Measurements from ENCODE around the gene STN1.

DNA sequence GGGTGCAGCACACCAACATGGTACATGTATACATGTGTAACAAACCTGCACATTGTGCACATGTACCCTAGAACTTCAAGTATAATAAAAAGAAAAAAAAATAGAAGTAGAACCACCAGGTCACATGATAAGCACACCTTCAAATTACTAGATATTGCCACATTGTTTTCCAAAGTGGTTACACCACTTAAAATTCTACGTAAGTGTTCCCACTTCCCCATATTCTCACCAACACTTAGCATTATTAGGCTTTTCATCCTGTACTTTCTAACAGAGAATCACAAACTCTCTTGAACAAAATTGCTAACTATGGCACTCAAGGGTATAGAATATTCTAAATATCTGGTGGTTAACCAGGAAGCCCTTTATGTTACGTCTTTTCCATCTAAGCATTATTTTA, 85.2 kb downstream of the STN1 start:
- TF ChIP-seq, protein P1, sequence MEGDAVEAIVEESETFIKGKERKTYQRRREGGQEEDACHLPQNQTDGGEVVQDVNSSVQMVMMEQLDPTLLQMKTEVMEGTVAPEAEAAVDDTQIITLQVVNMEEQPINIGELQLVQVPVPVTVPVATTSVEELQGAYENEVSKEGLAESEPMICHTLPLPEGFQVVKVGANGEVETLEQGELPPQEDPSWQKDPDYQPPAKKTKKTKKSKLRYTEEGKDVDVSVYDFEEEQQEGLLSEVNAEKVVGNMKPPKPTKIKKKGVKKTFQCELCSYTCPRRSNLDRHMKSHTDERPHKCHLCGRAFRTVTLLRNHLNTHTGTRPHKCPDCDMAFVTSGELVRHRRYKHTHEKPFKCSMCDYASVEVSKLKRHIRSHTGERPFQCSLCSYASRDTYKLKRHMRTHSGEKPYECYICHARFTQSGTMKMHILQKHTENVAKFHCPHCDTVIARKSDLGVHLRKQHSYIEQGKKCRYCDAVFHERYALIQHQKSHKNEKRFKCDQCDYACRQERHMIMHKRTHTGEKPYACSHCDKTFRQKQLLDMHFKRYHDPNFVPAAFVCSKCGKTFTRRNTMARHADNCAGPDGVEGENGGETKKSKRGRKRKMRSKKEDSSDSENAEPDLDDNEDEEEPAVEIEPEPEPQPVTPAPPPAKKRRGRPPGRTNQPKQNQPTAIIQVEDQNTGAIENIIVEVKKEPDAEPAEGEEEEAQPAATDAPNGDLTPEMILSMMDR (IDR thresholded peaks at IDR 0.05; ENCODE audit: low read length) = no peak
- no peak for TF ChIP-seq EZH2 (IDR thresholded peaks at IDR 0.05; ENCODE audit: borderline replicate concordance, low read length)

Data from OCI-LY1 (cell line).